Stimulated activated CD4-positive, alpha-beta T cell treated with anti-CD3 and anti-CD28 coated beads, Interleukin-4, amount 100 ng/mL, for 24 hours (primary cell): ENCODE results near the gene LRCH4.

Source experiments
- DNase-seq: peaks from one replicate; pipeline ENCODE4 v3.0.0-alpha.2; 2020

Gene LRCH4

GRCh38 chr7:100604976-100605911 is 19.3 kb upstream of the LRCH4 start:
- DNase-seq = peak; percentile 37

DNA sequence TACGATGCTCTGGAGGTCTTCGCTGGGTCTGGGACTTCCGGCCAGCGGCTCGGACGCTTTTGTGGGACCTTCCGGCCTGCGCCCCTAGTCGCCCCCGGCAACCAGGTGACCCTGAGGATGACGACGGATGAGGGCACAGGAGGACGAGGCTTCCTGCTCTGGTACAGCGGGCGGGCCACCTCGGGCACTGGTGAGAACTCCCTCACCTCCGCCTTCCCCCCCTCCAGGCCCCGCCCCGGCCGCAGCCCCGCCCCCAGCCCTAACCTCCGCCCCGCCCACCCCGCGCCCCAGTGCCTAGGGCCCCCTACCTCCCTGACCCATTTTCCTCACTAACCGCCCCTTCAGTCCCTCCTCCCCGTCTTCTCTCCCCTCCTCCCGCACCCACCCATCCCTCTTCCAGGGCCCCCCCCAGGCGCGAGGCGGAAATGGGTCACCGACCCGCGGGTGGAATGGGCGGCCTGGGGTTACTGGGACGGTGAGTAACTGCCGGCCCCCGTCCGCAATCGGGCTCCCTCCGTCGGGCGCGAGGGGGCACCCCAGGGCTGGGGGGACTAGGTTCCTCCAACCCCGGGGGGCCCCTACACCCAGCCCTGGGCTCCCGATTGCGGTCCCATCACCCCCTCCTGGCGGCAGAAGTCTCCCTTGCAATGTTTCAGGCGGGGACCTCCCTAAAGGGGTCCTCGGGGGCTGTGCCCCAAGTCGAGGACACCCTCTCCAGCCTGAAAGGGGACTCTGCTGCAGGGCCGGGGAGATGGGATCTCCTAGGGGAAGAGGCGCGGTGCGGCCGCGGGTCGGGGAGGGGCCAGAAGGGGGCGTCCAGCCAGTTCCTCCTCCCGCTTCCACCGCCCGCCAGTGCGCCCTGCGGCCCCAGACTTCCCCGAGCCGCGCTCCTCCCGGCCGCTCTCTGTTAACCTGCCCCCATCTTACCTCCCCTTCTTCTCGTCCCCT is 18.4 kb upstream of the LRCH4 start:
- DNase-seq = peak; percentile 70

DNA sequence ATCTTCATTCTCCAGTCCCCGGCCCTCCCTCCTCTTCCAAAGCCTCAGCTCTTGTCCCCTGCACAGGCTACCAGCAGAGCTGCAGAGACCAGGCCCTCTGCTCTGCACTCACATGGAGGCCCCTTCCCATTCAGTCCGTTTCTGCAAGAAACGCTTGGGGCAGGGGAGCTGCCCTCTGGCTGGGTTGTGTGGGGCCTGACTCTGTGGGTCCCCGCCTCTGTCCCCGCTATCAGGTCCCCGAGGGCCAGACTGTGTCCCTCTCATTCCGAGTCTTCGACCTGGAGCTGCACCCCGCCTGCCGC is 17.7 kb upstream of the LRCH4 start:
- no peak for DNase-seq

DNA sequence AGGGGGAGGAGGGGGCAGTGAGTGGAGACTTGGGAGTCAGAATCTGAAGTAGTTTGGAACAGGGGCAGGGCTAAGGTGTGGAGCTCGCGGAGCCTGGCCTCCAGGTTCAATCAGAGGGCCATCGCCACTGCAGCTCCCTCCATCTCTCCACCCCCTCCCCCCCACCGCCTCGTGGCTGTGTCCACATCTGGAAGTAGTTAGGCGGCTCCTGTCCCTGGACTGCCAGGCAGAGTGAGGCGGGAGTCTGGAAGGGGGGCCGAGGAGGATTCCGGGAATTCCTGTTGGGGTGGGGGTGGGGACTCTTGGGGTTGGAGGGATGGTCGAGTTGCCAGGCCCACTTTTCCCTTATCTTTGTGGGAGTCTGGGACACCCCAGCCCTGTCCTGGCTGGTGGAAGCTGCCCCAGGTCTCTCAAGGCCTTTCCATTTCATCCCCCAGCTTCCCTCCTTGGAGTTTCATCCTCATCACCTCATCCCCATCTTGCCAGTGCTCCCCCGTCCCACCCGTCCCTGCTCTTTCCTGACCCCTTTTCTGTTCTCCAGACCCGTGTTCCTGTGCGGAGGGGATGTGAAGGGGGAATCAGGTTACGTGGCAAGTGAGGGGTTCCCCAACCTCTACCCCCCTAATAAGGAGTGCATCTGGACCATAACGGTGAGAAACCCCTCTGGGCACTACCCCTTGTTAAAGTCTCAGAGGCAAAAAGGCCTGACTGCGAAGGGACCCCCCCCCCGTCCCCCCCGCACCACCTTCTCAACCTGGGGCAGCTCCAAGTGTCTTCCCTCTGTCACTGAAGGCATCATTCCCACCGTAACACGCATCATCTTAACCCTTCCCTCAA is 17.2 kb upstream of the LRCH4 start:
- no peak for DNase-seq

DNA sequence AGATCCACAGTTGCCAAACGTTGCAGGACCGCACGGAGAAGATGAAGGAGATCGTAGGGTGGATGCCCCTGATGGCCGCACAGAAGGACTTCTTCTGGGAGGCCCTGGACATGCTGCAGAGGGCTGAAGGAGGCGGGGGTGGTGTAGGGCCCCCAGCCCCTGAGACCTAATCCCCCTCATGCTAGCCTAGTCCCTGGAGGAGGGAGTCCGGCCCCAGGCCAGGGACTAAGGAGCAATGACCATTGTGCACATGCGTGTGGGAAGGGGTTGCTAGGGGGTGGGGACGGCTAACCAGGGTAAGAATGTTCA is 14.8 kb upstream of the LRCH4 start:
- no peak for DNase-seq

GRCh38 chr7:100599911-100600729 is 14.2 kb upstream of the LRCH4 start:
- no peak for DNase-seq

DNA sequence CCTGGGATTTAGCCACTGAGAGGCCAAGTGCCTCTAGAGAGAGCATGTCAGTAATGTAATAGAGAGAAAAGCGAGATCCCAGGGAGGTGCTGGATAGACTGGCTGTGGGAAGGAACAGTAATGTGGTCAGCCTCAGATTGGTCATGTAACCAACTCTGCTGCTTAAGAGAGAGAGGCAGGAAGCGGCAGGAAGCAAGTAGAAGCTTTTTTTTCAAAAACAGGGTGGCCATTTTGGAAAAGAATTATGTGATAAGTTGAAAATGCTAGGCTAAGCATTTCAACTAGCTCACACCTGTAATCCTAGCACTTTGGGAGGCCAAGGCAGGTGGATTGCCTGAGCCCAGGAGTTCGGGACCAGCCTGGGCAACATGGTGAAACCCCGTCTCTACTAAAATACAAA is 12.5 kb upstream of the LRCH4 start:
- DNase-seq = no peak

- no peak for DNase-seq
Measured at GRCh38 chr7:100595188-100595587, 9.3 kb upstream of the LRCH4 start.

DNA sequence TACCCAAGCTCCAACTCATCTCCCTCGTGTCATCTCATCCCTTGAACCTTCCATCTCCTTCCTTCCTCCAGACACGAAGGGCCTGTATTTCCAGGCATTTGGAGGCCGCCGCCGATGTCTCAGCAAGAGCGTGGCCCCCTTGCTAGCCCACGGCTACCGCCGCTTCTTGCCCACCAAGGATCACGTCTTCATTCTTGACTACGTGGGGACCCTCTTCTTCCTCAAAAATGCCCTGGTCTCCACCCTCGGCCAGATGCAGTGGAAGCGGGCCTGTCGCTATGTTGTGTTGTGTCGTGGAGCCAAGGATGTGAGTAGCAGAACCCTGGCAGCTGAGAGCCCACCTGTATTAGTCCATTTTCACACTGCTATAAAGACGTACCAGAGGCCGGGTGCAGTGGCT is 5.7 kb upstream of the LRCH4 start:
- no peak for DNase-seq

DNA sequence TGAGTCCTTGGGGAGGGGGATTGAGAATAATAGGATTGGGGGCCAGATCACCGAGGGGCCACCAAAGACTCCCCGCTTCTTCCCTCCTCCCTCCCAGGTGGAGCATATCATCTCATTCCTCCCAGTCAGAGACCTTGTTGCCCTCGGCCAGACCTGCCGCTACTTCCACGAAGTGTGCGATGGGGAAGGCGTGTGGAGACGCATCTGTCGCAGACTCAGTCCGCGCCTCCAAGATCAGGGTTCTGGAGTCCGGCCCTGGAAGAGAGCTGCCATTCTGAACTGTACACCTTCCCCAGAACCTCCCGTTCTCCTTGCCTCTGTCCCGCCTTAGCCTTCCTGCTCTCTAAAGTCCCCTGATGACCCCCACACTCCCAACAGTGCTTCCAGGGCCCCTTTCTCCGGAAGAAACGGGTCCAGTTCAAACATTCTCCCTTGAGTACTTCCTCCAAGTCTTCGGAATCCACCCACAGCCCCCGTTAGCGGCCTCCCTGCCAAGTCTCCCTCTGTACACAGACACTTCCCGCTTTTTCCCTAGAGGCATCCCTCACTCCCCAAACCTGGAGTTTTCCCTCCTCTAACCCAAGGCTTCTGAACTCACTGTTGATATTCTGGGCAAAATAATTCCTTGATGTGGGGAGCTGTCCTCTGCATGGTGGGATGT is 4.3 kb upstream of the LRCH4 start:
- no peak for DNase-seq

DNA sequence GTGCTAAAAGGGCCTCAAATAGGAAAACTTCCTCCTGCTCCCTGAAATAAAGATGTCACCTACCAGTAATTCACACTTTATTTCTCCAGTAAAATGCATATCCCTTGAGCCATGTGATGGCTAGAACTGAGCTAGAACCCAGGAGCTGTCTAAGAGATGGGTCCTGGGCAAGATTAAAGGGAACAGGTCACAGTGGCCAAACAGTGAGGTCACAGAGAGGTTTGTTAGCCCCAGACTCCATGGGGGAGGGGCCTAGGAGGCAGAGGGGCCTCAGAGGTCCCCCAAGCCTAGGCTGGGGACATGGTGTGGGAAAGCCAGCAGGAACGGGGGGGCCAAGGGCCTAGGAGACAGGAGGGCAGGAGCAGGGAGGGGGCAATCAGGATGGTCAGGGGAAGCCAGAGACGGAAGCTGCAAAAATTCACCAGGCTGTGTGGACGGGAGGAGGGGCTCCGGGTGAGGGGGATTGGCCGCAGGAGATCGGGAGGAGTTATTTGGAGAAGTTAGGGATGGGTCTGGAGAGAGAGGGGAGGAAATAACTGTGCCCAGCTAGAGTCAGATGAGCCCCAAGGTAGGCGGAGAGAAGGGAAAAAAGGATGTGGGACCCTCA is 3.5 kb upstream of the LRCH4 start:
- no peak for DNase-seq

DNA sequence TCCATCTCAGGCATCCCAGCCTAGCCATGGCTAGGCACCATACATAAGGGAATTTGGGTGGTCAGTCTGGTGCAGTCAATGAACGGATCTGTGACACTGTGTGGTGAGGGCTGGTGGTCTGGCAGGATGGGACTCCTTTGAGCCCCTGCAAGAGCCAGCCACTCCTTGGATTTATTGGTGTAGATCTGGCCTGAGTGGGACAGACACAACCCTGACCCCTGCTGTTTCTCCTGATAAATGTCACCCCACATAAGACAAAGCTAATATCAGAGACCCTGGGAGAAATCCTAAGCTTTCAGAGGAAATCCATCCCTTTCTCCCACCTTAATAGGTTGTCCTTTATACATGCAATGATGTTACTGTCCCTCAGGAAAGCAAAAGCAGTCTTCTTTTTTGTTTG is 2.5 kb upstream of the LRCH4 start:
- no peak for DNase-seq

DNA sequence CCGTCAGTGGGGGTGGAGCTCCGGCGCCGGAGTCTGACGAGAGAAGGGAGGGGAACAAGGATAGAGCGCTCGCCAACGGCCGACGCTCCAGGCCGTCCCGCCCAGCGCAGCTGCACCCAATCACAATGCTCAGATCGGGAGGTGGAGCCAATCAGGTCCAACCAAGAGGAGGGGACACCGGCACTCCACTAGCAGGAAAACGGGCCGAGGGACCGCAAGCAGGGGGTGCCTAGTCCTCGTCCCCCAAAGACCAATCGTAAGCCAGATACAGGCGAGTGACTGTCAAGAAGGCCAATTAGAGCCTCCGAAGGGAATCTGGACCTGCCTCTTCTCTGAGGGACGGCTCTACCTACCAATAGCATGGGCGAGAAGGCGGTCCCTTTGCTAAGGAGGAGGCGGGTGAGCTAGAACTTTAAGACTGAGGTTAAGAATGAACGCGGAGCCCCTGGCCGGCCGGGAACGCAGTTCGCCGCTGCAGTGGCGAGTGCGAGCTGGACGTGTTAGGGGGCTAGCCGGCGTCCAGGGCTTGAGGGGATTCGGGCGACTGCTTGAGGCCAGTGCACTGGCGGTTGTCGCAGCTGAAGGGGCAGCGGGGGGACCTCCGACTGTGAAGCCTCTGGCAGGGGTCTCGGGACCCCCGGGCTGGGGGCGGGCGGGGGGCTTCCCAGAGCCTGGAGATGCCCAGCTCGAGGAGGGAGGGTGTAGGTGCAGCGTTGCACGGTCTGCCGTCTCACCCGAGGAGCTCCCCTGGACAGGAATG is 517 bp upstream of the LRCH4 start, which contains the start of gene FBXO24:
Gene FBXO24 (plus strand): TSS at position 63 of the 760 bp plus-strand sequence. CDS start 298 bp downstream, at position 361.
- peak; percentile 99 for DNase-seq

DNA sequence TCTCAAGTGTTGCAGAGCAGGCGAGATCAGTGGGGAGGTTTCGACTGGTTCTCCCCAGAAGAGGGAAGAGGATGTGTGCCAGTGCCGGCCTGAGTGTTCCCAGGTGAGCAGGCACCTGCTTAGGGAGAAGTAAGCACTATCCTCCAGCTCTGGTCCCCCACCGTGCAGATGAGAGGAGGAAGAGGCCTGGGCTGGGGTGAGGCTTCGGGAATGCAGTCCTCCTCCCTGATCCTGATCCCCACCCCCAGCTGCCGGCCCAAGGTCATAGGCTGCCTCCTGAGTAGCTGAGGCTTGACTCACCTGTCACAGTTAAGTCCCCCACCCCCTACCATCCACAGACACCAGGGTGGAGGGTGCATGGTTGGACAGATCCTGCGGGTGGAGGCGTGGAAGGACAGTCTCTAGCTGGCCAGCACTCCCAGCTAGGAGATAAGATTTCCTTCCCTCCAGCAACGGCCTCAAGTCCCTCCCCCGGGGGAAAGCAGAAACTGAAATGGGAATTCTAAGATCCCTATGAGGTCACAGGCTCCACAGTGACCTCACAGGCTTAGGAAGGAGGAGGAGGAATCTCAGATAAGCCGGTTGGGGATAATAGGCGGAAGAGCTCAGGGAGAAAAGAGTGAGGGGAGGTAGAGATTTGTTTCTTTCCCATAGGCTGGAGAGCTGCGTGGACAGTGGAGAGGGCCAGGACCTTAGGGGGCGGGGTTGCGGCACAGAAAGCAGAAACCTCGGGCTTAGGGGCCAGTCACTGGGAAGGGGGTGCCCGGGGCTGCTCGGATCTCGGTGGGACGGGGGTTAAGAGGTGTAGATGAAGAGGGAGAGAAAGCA is 1.0 kb downstream of the LRCH4 start:
- no peak for DNase-seq

- DNase-seq = no peak
Measured at GRCh38 chr7:100584054-100584682, 1.8 kb downstream of the LRCH4 start.

DNA sequence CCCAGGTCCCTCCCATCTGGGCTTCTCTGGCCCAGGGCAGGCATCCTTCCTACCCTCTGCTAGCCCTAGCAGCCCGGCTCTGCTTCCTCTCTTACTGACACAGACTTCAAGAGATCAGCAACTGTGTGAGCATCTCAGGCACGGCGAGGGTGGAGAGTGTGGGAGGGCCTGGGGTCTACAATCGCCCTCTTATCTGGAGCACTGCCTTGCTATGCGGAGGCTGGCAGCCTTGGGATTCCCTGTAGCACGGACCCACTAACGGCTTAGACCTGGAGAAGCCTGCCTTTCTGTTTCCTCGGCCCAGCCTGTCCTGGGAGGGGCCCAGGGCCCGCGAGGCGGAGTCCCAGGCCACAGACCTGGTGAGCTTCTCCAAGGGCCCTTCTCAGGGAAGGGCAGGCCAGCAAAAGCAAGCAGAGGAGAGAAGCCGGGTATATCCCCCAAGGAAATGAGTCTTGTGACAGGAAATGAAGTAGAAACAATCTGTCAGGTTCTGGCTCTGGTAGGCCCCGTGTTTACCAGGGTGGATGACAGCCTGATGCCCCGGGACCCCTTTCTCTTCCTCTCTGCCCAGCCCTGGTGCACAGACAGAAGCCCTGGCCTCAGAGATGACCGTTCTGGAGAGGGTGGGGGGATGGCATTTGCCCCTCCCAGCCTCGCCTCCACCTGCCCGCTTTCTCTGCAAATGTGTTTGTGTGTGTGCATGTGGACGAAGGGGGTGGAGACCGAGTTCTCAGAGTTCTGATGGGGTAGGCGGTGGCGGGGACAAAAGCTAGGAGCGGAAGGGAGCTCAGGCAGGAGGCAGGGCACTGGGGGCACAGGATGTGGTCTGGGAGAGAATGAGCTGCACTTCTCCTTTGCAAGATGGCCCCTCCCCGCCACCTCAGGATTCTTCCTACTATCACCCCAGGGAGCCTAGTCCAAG is 2.5 kb downstream of the LRCH4 start:
- DNase-seq = peak; percentile 72

DNA sequence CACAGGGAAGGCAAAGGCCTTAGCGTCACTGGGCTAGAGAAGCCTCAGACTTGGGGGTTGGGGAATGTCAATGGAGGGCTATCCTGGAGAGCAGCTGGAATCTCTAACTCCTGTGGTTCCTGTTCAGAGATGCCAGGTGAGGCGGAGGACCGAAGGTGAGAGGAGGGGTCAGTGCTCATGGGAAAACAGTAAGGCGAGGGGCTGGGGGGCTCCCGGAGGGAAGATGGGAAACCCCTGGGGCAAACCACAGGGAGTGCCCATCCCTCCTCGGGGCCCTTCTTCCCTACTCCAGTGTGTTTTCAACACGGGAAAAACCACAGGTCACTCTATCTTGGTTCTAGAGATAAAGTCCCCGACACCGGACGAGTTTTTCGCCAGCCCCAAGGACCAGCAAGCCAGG is 3.3 kb downstream of the LRCH4 start:
- no peak for DNase-seq
